HG02840 (cell line): ENCODE data around the gene ALOX12B.

ENCODE experiments used
- ATAC-seq: cut with Tn5 transposase; IDR thresholded peaks from one replicate; pipeline ENCODE4 v1.9.1; 2021; ENCODE audit warnings: mild to moderate bottlenecking, moderate library complexity, moderate number of reproducible peaks; ENCODE audit not compliant: unreplicated experiment, low FRiP score

Gene ALOX12B

GRCh38 chr17:8087075-8087951 is at the start of gene ALOX12B:
ALOX12B (minus strand) TSS chr17:8087716; CDS start chr17:8087442, 274 bp downstream.
- ATAC-seq, result no peak

GRCh38 chr17:8133941-8134340 is 46.4 kb upstream of the ALOX12B start:
- ATAC-seq, result no peak

GRCh38 chr17:8133399-8133798 is 45.9 kb upstream of the ALOX12B start:
- no peak for ATAC-seq

GRCh38 chr17:8131844-8132441 is 44.4 kb upstream of the ALOX12B start:
- no peak for ATAC-seq

- ATAC-seq, result no peak
Measured at GRCh38 chr17:8128125-8128784, 40.7 kb upstream of the ALOX12B start.

GRCh38 chr17:8126491-8127066 is 39.1 kb upstream of the ALOX12B start:
- no peak for ATAC-seq

GRCh38 chr17:8125947-8126490 is 38.5 kb upstream of the ALOX12B start:
- ATAC-seq, result no peak

- ATAC-seq, result no peak
Measured at GRCh38 chr17:8125154-8125946, 37.8 kb upstream of the ALOX12B start.

GRCh38 chr17:8124350-8125153 is 37.0 kb upstream of the ALOX12B start:
- no peak for ATAC-seq

- ATAC-seq, result no peak
Measured at GRCh38 chr17:8123695-8124349, 36.3 kb upstream of the ALOX12B start, which contains the start of gene HES7. HES7 (minus strand) TSS chr17:8124106; CDS start chr17:8124084, 22 bp downstream.

GRCh38 chr17:8122924-8123694 is 35.6 kb upstream of the ALOX12B start:
- ATAC-seq, result no peak

GRCh38 chr17:8122422-8122923 is 35.0 kb upstream of the ALOX12B start:
- no peak for ATAC-seq

GRCh38 chr17:8121681-8122421 is 34.3 kb upstream of the ALOX12B start:
- ATAC-seq, result no peak

- ATAC-seq, result no peak
Measured at GRCh38 chr17:8121407-8121680, 33.8 kb upstream of the ALOX12B start.

- ATAC-seq, result no peak
Measured at GRCh38 chr17:8120520-8121406, 33.2 kb upstream of the ALOX12B start.
